ENCODE results near the gene SUMO2. TPM values are rescaled to one million over a fixed set of nuclear protein-coding genes. Genes with fewer than 3 reads are reported as not detected.

Gene SUMO2
- total RNA-seq, 1 experiment from 2014 or later = 650 TPM

GRCh38 chr17:75118307-75118706, 64.5 kb downstream of the SUMO2 start (continued):
- TF ChIP-seq ZNF532 (CRISPR knock-in tag; IDR thresholded peaks at IDR 0.05; ENCODE audit: borderline replicate concordance) (no peak), ZNF232 (CRISPR knock-in tag; IDR thresholded peaks at IDR 0.05) (no peak), GABPB1 (CRISPR knock-in tag; IDR thresholded peaks at IDR 0.05) (no peak), USF2 (CRISPR knock-in tag; IDR thresholded peaks at IDR 0.05) (no peak), FOXP4 (CRISPR knock-in tag; IDR thresholded peaks at IDR 0.05) (no peak), GTF2I (CRISPR knock-in tag; conservative IDR thresholded peaks at IDR 0.05) (no peak), TCF7 (CRISPR knock-in tag; IDR thresholded peaks at IDR 0.05; ENCODE audit: low read depth) (no peak), FOXJ3 (CRISPR knock-in tag; IDR thresholded peaks at IDR 0.05; ENCODE audit: borderline replicate concordance) (no peak), JUN (CRISPR knock-in tag; IDR thresholded peaks at IDR 0.05) (no peak), JAZF1 (CRISPR knock-in tag; IDR thresholded peaks at IDR 0.05) (no peak), ZNF396 (CRISPR knock-in tag; IDR thresholded peaks at IDR 0.05; ENCODE audit: borderline replicate concordance) (no peak)

GRCh38 chr17:75116737-75117136, 66.0 kb downstream of the SUMO2 start:
- H3K4me1 Mint-ChIP-seq = peaks cover 10% of the 10 kb centered on the region
- POLR2A ChIA-PET = no interaction called here
- H3K4me3 Mint-ChIP-seq = no peak overlapping the region
- no peaks in the 10 kb centered on the region for H3K27me3 Mint-ChIP-seq (ENCODE audit: low read depth)
- no peaks in the 10 kb centered on the region for H3K9me3 Mint-ChIP-seq
- no peak for DNase-seq (ENCODE audit: low spot score)
- no peak overlapping the region for H3K27ac Mint-ChIP-seq
- ATAC-seq = no peak
- H3K36me3 Mint-ChIP-seq = peaks cover 17% of the 10 kb centered on the region
- CTCF ChIA-PET = interaction anchor here (1.9 kb wide), 1 partner anchor 11 kb away, joined by 7 read pairs; no protein-coding TSS in a partner anchor
- TF ChIP-seq TEAD1 (CRISPR knock-in tag; IDR thresholded peaks at IDR 0.05) (no peak), ZNF416 (CRISPR knock-in tag; IDR thresholded peaks at IDR 0.05) (no peak), CREM (CRISPR knock-in tag; IDR thresholded peaks at IDR 0.05) (no peak), ATF1 (CRISPR knock-in tag; IDR thresholded peaks at IDR 0.05) (no peak), ZNF425 (CRISPR knock-in tag; conservative IDR thresholded peaks at IDR 0.05) (no peak), ERG (CRISPR knock-in tag; IDR thresholded peaks at IDR 0.05) (no peak), KAT7 (CRISPR knock-in tag; IDR thresholded peaks at IDR 0.05; ENCODE audit: borderline replicate concordance) (no peak), CTCF (IDR thresholded peaks at IDR 0.05) (no peak), ATF3 (CRISPR knock-in tag; conservative IDR thresholded peaks at IDR 0.05) (no peak), TEAD4 (CRISPR knock-in tag; IDR thresholded peaks at IDR 0.05) (no peak), HMGXB4 (CRISPR knock-in tag; IDR thresholded peaks at IDR 0.05) (no peak), EMX1 (CRISPR knock-in tag; IDR thresholded peaks at IDR 0.05) (no peak)
